Stomach (tissue), 9 donors: ENCODE measurements around the gene TNNI2. TPM values are rescaled to one million over a fixed set of nuclear protein-coding genes. Genes with fewer than 3 reads are reported as not detected.

Source experiments
- DNase-seq, 2 donors: peaks; one replicate each; pipeline versions ENCODE4 v3.0.0 to v3.0.0-alpha.2; 2013 to 2019
- H3K27ac ChIP-seq, 5 donors: fragments of 200-600 bp in 4 of 5; sonication (generic) in 4 of 5; one replicate each; pipeline ENCODE4 v1.5.1; 2013 to 2019; ENCODE audit warnings: mild to moderate bottlenecking in 1 of 5, moderate library complexity in 1 of 5
- H3K27me3 ChIP-seq, 3 donors: fragments of 200-600 bp; sonication (generic); one replicate each; pipeline ENCODE4 v1.5.1; 2017 to 2019; ENCODE audit warnings: mixed run types in 1 of 3
- H3K36me3 ChIP-seq, 4 donors: fragments of 200-600 bp; sonication (generic); 1 replicate in 3 of 4; 2 replicates in 1 of 4; pipeline ENCODE4 v1.5.1; 2016 to 2019
- H3K4me1 ChIP-seq, 4 donors: fragments of 200-600 bp; sonication (generic); one replicate each; pipeline ENCODE4 v1.5.1; 2016 to 2019
- H3K4me3 ChIP-seq, 4 donors: fragments of 200-600 bp; sonication (generic) in 3 of 4; one replicate each; pipeline ENCODE4 v1.5.1; 2016 to 2019; ENCODE audit warnings: mild to moderate bottlenecking in 1 of 4
- H3K9me3 ChIP-seq, 4 donors: fragments of 200-600 bp; sonication (generic); one replicate each; pipeline ENCODE4 v1.5.1; 2016 to 2019
- EP300 ChIP-seq: sonication (generic); formaldehyde crosslinking; IDR thresholded peaks from one replicate; pipeline ENCODE4 v1.6.1; 2017; ENCODE audit warnings: antibody characterized with exemption
- POLR2A ChIP-seq, 4 donors: fragments of 450-650 bp; IDR thresholded peaks; one replicate each; pipeline ENCODE4 v1.6.1; 2016; ENCODE audit warnings: antibody characterized with exemption in 4 of 4, control low read depth in 2 of 4, mild to moderate bottlenecking in 1 of 4, moderate library complexity in 1 of 4
- POLR2AphosphoS5 ChIP-seq, 3 donors: sonication (generic); formaldehyde crosslinking; IDR thresholded peaks; one replicate each; pipeline ENCODE4 v1.6.1; 2016; ENCODE audit warnings: antibody characterized with exemption in 3 of 3
- WGBS, 5 donors: extraction: QIAGEN DNeasy Blood & Tissue Kit in 3 of 5; methylation state at CpG; one replicate each; pipeline versions ENCODE4 v1.1.5 to v1.1.7; 2013 to 2018; 5-methylcytosine and 5-hydroxymethylcytosine counted together
- intact Hi-C: fragments of 100-400 bp; cut with DNase I; formaldehyde crosslinking; loops from one replicate; pipeline ENCODE4 v1.15.1; 2023; ENCODE audit warnings: low total_unique reads
- polyA plus RNA-seq, 3 donors: library from polyadenylated mRNA; stranded (reverse); fragments of 200-250 nt; gene quantifications; one replicate each; pipeline ENCODE4 v1.2.3, GENCODE V29; 2013
- total RNA-seq, 5 donors: library from RNA; depleted of rRNA; stranded (reverse); fragments of >200 nt; gene quantifications; one replicate each; pipeline versions ENCODE4 v1.1.0 to v1.2.3, GENCODE V29; 2014 to 2016
- TF ChIP-seq, protein P1 (sequence below), 7 experiments: fragments of 450-650 bp in 4 of 7; fragments of 200-600 bp in 3 of 7; sonication (generic) in 3 of 7; IDR thresholded peaks; one replicate each; pipeline ENCODE4 v1.5.1; 2016 to 2019; ENCODE audit warnings: antibody characterized with exemption in 7 of 7, control low read depth in 2 of 7, mild to moderate bottlenecking in 1 of 7
- donor health status: healthy with polysubstance abuse.
- donor health status: Bipolar disorder and iron deficiency.
- donor health status: healthy.

The TNNI2 gene
- total and polyA plus RNA-seq, 8 donors, result 0.93 to 23.4 (median 12.1) TPM; not detected in 4

DNA sequence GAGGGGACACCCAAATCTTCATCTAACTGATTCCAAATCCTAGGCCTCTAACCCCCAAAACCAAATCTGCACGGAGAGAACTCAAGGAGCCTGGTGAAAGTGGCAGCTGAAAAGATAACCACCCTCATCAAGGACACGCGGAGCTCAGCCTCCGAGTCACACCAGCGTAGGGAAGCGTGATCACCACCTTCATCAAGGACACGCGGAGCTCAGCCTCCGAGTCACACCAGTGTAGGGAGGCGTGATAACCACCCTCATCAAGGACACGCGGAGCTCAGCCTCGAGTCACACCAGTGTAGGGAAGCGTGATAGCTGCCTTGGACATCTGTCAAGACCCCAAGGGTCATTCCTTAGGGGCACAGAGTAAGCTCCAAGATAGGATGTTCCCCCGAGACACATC lies 33.3 kb upstream of the TNNI2 start:
- Histone ChIP-seq H3K9me3 (no peaks in the 10 kb centered on the region), H3K4me1 (peaks cover 0 to 15% (median 6%) of the 10 kb centered on the region in 4 donors), H3K4me3 (no peak overlapping the region), H3K27ac (no peak overlapping the region), H3K27me3 (peaks cover 0 to 40% (median 0%) of the 10 kb centered on the region in 3 donors), H3K36me3 (no peaks in the 10 kb centered on the region)
- no peak for DNase-seq
- intact Hi-C loops, result no loop called here
- WGBS, 5 donors, result 82 to 94% (median 88%) methylated on average over 15 of the region's 15 CpGs
- TF ChIP-seq EP300 (no peak), POLR2AphosphoS5 (IDR thresholded peaks at IDR 0.05) (no peak), POLR2A (IDR thresholded peaks at IDR 0.05) (no peak)
- TF ChIP-seq, protein P1, sequence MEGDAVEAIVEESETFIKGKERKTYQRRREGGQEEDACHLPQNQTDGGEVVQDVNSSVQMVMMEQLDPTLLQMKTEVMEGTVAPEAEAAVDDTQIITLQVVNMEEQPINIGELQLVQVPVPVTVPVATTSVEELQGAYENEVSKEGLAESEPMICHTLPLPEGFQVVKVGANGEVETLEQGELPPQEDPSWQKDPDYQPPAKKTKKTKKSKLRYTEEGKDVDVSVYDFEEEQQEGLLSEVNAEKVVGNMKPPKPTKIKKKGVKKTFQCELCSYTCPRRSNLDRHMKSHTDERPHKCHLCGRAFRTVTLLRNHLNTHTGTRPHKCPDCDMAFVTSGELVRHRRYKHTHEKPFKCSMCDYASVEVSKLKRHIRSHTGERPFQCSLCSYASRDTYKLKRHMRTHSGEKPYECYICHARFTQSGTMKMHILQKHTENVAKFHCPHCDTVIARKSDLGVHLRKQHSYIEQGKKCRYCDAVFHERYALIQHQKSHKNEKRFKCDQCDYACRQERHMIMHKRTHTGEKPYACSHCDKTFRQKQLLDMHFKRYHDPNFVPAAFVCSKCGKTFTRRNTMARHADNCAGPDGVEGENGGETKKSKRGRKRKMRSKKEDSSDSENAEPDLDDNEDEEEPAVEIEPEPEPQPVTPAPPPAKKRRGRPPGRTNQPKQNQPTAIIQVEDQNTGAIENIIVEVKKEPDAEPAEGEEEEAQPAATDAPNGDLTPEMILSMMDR (IDR thresholded peaks at IDR 0.05), result no peak

DNA sequence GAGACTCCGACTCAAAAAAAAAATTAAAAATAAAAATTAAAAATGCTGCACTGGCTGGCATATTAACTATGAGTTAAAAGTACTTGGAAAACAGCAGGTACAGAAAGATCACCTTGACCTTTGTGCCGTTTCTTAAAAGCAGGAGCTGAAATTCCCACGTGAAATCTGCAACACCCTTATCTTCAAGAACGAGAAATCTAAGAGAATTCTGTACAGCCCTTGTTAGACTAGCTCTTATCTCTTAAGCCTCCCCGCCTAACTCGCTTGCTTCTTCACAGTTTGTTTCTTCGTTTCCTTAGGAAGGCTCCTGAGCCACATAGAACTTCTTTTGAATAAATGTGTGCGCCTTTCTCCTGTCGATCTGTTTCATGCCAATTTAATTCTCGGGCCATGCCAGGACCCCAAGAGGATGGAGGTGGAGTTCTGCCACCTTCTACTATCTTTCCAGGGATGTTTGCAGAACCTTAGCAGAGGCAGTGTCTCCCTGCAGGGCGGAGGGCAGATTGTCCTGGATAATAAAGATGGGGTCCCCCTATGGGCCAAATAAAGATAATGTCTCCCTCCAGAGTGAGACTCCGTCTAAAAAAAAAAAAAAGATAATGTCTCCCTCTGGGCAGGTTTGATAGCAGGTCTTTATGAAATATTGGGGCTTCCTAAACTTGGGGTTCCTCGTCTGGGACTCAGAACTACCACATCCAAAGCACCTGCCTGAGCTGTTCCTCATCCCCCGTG lies 31.4 kb upstream of the TNNI2 start:
- peak in 1 of 2 donors; percentile 40 for DNase-seq
- no peak overlapping the region for H3K27ac ChIP-seq
- peaks cover 0 to 15% (median 6%) of the 10 kb centered on the region in 4 donors for H3K4me1 ChIP-seq
- intact Hi-C loops, result no loop called here
- no peak overlapping the region for H3K4me3 ChIP-seq
- no peaks in the 10 kb centered on the region for H3K36me3 ChIP-seq
- H3K27me3 ChIP-seq, result peaks cover 0 to 32% (median 0%) of the 10 kb centered on the region in 3 donors
- WGBS, 5 donors, result 22 to 41% (median 39%) methylated on average over 14 of the region's 14 CpGs
- peaks cover 0 to 6% (median 0%) of the 10 kb centered on the region in 4 donors for H3K9me3 ChIP-seq
- TF ChIP-seq EP300 (no peak), POLR2AphosphoS5 (IDR thresholded peaks at IDR 0.05) (no peak), POLR2A (IDR thresholded peaks at IDR 0.05) (no peak)
- TF ChIP-seq, protein P1 (IDR thresholded peaks at IDR 0.05), result no peak

DNA sequence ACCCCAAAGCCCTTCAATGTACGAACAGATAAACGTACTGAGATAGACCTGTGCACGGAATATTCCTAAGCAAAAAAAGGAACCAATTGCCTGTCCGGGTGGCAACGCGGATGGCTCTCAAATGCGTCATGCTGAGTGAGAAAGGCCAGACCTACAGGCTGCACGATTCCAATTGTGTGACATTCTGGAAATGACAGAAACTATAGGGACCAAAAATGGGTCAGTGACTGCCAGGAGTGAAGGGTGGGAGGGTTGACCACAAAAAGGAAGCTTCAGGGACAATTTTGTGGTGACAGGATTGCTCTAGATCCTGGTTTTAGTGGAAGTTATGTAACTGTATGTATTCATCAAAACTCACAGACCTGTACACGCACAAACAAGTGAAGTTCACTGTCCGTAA lies 28.0 kb upstream of the TNNI2 start:
- peaks cover 0 to 13% (median 0%) of the 10 kb centered on the region in 3 donors for H3K27me3 ChIP-seq
- no peak for DNase-seq

DNA sequence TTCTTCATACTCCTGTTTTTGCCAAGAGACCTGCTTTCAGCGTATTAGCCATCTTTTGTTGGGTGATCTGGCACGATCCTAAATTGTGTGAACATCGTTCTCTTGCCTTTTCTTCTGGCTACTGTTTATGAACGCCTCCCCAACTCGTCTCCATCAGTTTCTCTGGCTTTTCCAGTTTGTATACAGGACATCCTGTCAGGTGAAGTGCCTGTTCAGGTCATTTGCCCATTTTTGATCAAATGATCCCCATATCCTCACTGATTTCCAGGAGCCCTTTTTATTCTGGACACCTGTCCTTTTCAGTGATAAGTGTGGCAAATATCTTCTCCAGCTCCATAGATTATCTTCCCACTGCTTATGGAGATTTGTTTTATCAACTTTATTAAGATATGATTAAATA lies 26.5 kb upstream of the TNNI2 start:
- peaks cover 0 to 9% (median 4%) of the 10 kb centered on the region in 4 donors for H3K4me1 ChIP-seq
- H3K4me3 ChIP-seq, result no peak overlapping the region
- H3K9me3 ChIP-seq, result peaks cover 0 to 12% (median 0%) of the 10 kb centered on the region in 4 donors
- peaks cover 0 to 9% (median 0%) of the 10 kb centered on the region in 3 donors for H3K27me3 ChIP-seq
- no peak overlapping the region for H3K27ac ChIP-seq
- TF ChIP-seq POLR2A (IDR thresholded peaks at IDR 0.05) (no peak), EP300 (no peak), POLR2AphosphoS5 (IDR thresholded peaks at IDR 0.05) (no peak)
- TF ChIP-seq, protein P1 (IDR thresholded peaks at IDR 0.05), result no peak
- intact Hi-C loops, result no loop called here
- no peaks in the 10 kb centered on the region for H3K36me3 ChIP-seq
- no peak for DNase-seq
- WGBS, 5 donors, result 81 to 90% (median 87%) methylated on average over 5 of the region's 5 CpGs

More for the DNA sequence above, 28.0 kb upstream of the TNNI2 start:
- Histone ChIP-seq H3K4me3 (no peak overlapping the region), H3K27ac (no peak overlapping the region), H3K36me3 (no peaks in the 10 kb centered on the region), H3K9me3 (peaks cover 0 to 12% (median 0%) of the 10 kb centered on the region in 4 donors), H3K4me1 (peaks cover 0 to 15% (median 6%) of the 10 kb centered on the region in 4 donors)
- intact Hi-C loops, result no loop called here
- TF ChIP-seq POLR2AphosphoS5 (IDR thresholded peaks at IDR 0.05) (no peak), POLR2A (IDR thresholded peaks at IDR 0.05) (no peak), EP300 (no peak)
- TF ChIP-seq, protein P1 (IDR thresholded peaks at IDR 0.05), result no peak
- WGBS, 5 donors, result 66 to 80% (median 78%) methylated on average over 10 of the region's 10 CpGs
